NCI-H187 (cell line): ENCODE data around the gene HEATR9.
A peak's percentile ranks its signal among the peaks of the same experiment; 100 is the strongest.
"Not testable (repeated sequence)": the region's sequence is repeated elsewhere in the genome, so short reads cannot be mapped to it uniquely, and the experiment has no call there.

ENCODE experiments used
- DNase-seq, 2 experiments: peaks; one replicate each; lab custom pipeline; 2025; lab: John Stamatoyannopoulos, UW

Gene HEATR9

GRCh38 chr17:35868737-35869136 lies at the start of gene HEATR9:
HEATR9 (minus strand) TSS chr17:35868891; CDS start chr17:35868742, 149 bp downstream.
- DNase-seq: no peak

GRCh38 chr17:35917519-35918213 lies 49.0 kb upstream of the HEATR9 start:
- DNase-seq: no peak

DNA sequence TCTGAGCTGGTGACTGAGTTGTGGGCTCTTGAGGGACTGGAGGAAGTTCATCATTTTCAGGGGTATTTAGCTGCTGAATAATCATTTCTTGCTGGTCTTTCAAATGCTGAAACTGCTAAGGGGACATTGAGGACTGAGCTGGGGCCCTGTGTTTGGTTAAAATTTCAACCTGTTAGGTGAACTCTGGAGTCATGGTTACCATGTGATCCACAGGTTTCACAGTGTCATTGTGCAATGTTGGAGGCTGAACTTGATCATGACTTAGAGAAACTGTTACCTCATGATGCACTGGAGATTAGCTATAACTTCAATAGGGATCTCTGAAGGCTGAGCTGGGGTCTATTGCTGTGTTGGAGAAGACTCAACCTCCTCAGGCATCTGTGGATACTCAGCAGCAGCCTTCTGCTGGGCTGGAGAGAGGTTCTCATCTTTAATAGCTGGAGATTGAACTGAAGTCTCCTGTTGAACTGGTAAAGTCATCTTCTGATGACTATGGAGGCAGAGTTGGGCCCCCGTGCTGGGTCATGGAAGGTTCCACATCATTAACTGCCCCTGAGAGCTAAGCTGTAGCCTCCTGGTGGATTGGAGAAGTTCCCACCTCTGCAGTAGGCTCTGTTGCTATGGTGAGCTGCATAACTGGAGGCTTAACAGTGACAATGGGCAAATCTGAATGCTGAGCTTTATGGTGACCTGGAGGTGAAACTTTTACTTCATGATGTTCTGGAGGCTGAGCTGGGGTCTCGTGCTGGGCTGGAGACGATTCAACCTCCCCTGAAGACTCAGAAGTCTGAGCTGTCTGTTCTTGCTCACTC lies 46.7 kb upstream of the HEATR9 start:
- DNase-seq: no peak

DNA sequence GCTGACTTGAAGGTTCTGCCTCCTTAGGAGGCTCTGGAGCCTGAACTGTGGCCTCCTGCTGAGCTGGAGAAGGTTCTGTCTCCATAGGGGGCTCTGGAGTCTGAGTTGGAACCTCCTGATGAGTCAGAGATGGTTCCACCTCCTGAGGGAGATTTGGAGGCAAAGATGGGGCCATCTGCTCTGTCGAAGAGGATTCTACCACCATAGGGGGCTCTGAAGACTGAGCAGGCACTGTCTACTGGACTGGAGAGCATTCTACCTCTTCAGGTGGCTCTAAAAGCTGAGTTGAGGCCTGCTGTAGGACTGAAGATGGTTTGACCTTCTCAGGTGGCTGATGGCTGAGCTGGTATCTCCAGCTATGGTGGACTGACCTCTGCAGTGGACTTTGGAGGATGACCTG lies 45.7 kb upstream of the HEATR9 start:
- no peak for DNase-seq

- no peak for DNase-seq
Measured at GRCh38 chr17:35913609-35914008, 44.9 kb upstream of the HEATR9 start.

GRCh38 chr17:35912942-35913341 lies 44.3 kb upstream of the HEATR9 start:
- no peak for DNase-seq

DNA sequence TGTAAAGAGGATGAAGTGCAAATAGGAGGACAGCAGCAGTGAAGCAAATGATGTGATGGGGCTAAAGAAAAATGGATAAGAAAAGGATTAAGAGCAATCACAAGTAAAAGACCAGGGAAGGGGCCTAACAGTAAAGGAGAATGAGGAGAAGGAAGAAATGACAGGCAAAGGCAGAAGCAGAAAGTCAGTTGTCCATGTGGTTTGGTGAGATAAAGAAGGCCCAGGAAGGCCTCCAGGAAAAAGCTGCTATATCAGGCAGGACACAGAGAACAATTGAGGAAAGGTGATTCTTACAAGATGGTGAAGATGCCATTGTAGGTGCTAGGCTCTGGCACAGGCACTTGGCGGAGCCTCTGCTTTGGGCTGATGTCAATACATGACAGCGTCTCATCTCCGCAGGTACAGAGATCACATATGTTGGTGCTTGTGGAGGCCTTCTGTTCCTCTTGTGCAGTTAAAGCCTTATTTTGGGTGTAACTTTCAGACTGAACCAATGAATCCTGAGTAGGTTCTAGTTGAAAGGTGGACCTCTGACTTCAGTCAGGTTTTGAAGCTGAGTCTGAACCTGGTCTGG lies 43.7 kb upstream of the HEATR9 start:
- DNase-seq: no peak

DNA sequence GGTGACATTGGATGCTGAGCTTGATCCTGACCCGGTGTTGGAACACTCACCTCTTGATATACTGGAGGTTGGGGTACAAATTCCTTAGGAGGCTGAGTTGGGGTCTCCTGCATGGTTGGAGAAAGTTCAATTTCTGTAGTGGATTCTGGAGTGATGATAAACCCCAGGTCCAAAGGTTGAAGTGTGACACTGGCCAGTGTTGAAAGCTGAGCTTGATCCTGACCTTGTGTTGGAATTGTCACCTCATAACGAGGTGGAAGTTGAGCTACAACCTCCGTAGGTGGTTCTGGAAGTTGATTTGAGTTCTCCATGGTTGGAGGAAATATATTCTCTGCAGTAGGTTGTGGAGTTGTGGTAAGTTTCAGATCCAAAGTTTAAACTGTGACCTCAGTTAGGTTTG lies 40.7 kb upstream of the HEATR9 start:
- no peak for DNase-seq

- no peak for DNase-seq
Measured at GRCh38 chr17:35907691-35908090, 39.0 kb upstream of the HEATR9 start.

GRCh38 chr17:35906926-35907637 lies 38.4 kb upstream of the HEATR9 start:
- no peak for DNase-seq

DNA sequence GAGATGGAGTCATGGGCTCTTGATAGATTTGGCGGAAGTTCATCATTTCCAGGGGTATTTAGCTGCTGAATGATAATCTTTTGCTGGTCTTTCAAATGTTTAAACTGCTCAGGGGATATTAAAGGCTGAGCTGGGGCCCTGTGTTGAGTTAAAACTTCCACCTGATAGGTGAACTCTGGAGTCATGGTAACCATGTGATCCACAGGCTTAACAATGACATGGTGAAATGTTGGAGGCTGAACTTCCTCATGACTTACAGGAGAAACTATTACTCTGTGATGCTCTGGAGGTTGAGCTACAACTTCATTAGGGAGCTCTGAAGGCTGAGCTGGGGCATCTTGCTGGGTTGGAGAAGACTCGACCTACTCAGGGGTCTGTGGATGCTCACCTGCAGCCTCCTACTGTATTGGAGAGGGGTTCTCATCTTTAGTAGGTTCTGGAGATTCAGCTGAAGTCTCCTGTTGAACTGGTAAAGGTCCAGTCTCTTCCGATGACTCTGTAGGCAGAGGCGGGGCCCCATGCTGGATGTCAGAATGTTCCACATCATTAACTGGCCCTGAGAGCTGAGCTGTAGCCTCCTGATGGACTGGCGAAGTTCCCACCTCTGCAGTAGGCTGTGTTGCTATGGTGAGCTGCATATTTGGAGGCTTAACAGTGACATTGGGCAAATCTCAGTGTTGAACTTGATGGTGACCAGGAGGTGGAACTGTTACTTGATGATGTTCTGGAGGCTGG lies 37.7 kb upstream of the HEATR9 start:
- no peak for DNase-seq

DNA sequence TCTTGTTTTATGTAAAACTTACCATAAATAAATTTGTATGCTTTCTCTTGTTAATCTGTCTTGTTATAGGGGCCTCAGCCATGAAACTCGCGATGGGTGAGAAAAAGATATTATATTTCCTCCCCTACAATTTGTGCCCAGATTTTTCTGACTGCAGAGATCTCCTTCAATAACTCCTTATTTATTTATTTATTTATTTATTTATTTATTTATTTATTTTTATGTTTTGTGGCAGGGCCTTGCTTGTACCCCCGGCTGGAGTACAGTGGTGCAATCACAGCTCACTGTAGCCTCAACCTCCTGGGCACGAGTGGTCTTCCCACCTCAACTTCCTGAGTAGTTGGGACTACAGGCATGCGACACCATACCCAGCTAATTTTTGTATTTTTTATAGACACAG lies 34.8 kb upstream of the HEATR9 start:
- DNase-seq: no peak

GRCh38 chr17:35901631-35902175 lies 33.0 kb upstream of the HEATR9 start:
- DNase-seq: no peak

DNA sequence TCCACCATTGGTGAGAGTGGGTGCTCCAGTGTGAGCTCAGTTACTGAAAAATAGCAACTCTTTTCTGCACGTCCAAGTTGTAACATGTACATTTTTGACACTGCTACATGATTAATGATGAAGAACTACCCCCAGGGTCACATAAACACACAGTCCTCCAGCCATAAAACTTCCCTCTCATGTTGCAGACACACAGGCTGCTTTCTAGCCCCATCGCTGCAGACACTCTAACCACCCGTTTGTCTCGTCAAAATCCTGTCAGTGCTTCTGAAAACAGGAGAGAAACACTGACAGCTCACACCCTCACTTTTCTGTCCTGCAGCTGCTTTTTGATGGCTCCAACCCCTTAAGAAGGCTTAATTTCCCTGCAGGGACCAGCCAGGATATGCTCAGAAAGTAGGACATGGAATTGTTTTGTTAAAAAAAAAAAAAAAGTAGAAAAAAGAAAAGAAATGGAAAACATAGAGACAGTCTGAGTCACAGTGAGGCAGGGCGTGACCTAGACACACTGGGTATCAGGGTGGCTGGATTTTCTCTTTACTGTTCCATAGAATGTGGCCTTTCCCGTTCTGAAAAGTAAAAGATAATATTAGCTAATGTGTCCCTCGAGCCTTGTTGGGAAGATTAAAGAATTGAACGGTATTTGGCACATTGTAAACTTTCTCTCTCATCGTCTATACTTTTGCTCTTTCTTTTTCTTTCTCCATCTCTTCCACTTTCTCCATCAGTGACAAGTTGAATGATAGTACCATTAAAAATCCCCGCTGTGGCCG lies 32.2 kb upstream of the HEATR9 start:
- DNase-seq: no peak

GRCh38 chr17:35900280-35900679 lies 31.6 kb upstream of the HEATR9 start:
- DNase-seq: no peak

- no peak for DNase-seq
Measured at GRCh38 chr17:35898283-35899070, 29.8 kb upstream of the HEATR9 start.

GRCh38 chr17:35897772-35898171 lies 29.1 kb upstream of the HEATR9 start:
- DNase-seq: not testable (repeated sequence)

DNA sequence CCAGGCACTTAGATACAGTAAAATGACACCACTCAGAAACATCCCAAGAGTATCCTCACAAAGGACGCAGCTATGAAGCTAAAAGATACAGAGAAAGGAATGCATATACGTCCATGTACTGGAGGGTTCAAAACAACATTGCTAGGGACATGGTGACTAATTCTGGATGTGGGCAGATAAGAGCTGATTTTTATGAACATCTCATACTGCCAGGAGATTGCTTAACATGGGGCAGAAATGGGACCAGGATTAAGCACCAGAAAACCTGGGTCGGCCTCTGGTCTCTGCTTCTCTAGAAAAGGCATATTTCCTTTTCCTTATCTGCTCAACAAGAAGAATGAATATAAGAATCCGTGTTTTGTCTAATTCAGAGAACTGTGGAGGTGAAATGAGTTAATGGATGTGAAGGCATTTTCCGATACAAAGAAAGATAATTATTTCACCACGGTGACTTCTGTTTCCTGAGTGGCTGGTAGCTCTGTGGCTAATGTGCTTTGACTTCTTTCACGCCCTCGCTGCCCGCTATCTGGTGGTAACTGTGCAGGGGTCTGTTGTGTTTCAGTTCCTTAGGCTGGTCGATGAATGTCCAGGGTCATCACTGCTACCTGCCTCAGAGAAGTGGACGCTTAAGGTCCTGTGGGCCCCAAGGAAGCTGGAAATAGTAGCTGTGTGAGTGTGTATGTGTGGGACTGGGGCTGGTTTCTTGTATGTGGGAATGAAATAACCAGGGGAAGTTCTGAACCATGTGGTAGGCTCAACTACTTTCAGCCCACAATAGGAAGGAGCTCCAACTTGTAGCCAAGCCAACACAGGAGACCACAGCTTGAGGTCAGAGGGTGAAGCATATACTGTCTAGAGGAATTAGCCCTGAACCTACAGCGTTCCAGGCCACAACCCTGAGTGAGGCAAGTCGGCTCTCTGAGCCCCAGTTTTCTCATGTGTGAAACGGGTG lies 27.2 kb upstream of the HEATR9 start:
- DNase-seq: peak in 1 of 2 experiments; percentile 55

DNA sequence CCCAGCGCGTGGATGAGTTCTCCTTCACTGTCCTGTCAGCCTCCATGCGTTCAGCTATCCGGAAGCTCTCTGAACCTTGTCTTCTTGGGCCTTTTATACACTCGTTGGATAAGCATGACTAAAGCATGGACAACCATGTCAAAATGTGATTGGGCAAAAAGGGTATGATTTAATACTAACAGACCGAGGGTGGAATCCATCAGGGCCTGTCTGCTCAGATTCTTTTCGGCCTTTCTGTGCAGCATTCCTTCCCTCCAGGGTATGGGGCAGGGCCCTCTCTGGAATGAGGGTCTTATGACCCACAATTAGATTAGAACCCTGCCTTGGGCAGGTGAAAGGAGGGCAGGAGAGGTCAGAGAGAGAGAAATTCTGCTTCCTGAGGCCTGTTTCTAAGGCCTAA lies 25.5 kb upstream of the HEATR9 start:
- DNase-seq: no peak
